GM18870 (cell line): ENCODE results near the gene FCHSD2.

ENCODE experiments used
- ATAC-seq: cut with Tn5 transposase; IDR thresholded peaks from one replicate; pipeline ENCODE4 v1.9.1; 2021; ENCODE audit warnings: moderate library complexity; ENCODE audit not compliant: unreplicated experiment

Gene FCHSD2

DNA sequence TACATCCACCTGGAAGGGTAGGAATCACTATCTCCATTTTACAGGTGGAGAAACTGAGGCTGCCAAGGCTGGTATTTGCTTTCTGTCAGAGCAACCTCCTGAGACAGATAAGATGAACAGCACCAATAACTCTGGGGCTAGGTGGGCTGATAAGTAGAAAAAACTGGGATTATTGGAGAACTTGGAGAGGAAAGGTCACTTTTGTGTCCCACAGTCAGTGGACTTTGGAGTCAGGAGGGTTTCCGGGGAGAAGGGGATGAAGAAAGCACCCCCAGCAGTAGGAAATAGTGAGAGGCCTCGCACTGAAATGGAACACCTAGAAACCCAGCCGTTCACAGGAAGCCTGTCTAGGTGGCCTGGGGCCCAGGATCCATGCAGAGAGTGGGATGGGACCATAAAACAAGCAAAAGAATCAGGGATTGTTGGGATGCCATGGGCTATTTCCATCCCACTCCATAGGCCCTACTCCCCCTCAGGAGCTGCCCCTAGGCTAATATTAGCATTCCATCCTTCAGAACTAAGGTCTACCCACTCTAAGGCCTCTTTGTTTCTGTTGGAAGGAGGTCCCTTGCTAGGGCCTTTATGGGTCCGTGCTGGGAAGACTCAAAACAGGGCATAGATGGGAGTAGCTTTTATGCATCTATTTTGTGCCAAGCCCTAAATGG is 31.0 kb upstream of the FCHSD2 start:
- ATAC-seq: no peak

DNA sequence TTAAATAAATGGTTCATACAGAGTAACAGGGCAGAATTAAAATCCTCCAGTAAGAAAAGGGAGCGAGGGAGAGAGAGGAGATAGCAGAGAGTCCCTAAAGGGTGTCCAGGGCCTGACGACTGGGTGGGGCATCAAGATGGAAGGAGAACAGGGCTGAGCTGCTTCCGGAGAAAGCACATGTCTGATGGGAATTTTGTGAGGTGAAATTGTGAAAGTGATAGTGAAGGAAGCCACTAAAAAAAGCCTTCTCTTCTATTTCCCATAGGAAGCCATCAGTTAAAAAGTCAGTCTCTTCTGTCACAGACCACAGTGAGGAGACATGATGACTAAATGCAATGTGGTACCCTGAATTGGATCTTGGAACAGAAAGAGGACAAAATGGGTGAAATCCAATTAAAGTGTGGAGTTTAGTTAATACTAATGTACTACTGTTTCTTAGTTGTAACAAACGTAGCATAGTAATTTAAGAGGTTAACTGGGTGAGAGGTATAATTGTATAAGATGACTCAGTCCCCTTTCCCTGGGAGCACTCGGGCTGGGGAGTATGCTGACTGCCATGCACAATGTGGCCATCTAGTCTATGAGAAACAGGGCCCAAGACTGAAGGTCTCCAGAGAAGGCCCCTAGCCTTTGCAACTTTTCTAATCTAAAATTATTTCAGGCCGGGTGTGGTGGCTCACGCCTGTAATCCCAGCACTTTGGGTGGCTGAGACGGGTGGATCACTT is 29.5 kb upstream of the FCHSD2 start:
- no peak for ATAC-seq

DNA sequence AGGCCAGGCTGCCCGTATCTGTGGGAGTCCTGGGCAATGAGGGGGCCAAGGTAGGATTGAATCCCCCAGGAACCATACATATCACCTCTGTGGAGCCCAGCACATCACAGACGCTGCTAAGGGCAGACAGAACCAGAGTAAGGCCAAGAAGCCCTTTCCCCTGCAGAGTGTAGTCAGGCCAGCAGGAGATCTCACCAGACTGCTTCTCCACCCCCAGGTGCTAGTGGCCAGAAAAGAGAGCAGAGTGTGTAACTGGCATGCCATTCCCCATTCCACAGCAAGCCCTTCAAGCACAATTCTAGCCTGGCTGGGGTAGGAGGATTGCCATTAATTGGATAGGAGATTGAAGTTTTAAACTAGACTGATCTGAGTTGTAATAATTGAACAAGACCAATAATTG is 28.0 kb upstream of the FCHSD2 start:
- ATAC-seq: no peak

DNA sequence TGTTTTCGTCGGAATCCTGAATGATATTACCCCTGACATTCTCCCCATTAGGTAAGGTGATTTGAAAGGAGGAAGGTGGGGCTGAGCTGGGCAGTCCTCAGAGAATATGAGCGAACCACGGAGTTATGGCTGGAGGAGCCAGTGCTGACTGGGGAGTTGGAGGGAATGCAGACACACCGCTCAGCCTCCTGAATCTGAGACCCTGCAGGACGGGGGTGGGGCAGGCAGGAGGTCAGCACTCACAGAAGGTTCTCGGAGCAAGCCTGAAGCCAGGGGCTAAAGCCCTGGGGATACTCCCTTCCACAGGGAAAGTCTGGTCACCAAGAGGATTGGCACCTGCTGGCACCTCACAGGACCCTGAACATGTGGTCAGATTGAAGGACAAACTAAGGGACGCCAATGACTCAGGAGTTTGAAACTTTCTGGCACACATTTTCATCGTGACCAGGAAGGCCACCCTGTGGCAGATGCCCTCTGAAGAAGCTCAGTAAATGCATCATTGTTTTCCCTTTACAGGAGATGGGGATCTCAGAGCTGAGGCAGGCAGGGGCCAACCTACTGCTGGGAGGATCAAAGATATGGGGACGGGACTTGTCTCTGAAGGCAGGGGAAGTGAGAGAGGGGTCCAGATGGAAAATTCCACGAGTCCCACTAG is 26.9 kb upstream of the FCHSD2 start:
- no peak for ATAC-seq

DNA sequence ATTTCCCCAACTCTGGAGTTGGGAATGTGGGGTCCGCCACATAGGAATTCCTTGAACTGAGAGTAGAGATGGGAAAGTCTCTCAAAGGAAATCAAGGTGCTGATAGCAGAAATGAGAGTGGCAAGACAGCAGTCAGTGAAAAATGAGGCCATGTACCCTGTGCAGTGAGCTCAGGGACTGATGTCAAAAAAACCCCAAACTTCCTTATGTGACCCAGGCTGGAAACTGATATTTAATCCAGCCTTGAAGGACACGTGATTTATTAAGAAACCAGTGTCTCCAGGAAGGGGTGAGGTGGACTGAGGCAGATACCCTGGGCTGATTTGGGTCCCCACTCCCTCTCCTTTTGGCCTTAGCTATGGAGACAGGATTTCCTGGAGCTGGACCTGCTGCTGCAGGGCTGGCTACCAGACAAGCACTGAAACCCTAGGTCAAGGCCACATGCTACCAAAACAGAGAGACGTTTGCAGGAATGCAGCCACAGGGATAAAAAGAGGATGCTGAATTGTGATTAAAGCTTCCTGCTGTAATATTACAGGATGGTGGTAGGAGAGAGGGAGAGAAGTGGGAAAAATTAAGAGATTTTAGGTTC is 25.3 kb upstream of the FCHSD2 start:
- ATAC-seq: no peak

DNA sequence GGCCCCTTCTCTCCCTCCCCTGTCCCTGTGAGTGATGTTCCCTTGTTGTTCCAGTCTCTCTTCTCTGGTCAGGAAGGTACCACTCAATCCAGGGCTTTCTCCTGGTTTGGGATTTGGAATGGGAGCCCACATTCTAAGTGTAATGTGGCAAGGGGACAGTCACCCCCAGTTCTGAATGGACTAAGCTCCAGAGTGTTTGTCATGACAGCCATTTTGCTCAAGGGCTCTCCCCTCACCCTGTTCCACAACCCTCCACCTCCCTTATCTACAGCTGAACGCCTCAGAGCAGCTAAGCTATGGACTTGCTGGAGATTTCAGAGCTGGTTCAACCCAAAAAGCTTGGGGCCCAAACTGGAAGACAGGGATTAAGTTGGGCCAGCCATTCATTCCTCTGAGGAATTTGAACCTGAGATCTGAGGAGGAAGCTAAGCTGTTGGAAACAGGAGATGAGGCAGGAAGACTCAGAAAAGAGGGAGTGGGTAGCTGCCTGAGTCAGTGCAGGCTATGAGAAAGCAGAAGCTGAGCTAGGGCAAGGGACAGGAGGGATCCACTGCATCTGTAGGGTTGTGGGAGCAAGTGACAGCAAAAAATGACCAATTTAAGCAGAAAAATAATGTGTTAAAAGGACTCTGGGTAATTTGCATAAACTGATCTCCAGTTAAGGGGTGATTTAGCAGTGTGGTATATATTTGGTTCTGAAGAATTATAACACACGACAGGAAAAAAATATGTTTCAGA is 22.9 kb upstream of the FCHSD2 start:
- no peak for ATAC-seq

DNA sequence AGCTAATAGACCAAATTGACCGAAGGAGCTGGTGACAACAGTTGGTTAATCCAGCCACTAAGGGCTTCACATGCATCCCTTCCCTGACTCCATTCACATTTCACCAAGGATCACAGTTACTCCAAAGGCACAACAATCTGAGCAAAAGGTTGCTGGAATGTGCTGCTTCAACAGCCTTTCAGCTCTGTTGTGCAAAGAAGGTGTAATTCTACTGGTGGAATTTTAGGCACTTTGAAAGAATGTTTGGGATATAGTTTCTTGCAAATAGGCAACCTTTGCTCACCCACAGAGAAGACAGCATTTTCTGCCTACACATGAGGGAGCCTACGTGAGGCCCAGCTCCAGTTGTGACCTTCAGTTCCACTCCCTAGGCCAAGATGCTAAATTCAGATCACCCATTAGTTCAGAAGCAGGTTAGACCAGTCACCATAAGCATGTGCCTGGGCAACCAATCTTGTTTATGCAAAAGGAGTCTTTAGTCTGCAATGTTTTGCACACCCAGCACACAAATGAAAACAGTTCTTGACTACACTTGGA is 21.6 kb upstream of the FCHSD2 start:
- ATAC-seq: no peak

DNA sequence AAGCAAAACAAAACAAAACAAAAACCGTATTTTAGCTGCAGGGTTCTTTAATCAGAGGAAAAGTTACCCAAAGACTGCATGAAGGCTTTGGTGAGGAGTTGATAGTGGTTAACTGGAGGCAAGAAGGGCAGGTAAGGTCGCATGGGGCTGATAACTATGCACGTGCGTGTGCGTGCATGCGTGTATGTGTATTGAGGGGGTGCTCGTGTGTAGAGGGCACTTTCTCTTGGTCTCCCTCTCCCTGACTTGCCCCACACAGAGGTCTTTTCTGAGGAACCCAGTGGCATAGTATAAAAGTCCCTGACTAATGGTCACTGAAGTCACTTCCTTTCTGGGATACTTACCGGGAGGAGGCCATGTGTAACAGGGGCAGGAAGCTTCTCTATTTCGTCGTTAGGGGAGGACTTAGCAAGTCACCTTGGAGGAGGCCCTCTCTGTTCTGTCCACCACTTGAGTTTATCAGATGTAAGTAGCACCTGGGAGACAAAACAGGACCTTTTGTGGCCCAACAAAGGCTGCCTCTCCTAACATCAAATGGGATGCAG is 20.1 kb upstream of the FCHSD2 start:
- ATAC-seq: no peak

DNA sequence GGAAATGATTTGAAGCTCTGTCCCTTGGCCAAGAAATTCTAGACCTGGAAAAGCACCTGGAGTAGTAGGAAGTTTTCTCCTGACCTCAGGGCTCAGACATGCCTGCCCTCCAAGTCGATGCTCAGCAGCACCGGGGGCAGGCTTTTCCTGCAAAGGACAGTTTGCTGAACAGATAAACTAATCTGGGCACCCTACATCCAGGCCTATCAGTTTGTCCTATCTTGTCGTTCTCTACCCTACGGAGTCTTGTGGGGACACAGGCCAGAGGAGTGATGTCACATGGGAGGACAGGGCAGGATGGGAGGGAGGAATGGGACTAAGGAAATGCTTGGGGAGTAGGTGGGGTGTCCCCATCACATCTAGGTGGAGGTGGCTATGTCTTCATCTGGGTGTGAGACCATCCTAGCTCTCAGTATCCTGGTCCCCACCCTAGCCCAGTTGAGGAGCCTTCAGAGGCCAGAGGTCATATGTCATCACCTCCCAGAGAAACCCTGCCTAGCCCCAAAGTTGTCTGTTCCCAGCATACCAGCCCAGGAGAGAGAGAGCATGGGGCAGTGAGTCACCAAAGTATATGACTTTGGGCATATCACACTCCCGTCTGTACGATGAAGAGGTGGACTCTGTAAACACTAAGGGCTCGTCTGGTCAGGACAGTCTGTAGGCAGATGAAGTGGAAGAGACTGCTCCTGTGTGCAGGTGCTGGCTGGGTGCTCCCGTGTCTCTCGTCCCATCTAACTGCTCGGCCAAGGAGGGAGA is 18.1 kb upstream of the FCHSD2 start:
- ATAC-seq: no peak

DNA sequence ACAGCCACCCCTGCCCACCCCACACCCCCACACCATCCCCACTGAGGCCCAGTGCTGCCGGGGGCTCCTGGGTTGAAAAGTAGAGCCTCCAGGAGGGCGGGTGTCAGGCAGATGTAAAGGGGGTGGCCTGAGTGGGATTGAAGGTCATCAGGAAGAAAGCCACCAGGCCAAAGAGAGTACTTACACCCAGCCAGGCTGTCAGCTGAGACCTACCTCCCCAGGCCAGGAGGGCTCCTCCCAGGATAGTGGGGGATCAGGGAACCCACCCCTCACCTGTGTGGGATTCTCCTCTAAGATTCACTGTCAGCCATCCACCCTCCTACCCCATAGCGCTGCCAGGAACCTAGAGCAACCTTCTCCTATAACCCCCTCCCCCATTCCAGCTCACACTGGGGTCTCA is 17.2 kb upstream of the FCHSD2 start:
- ATAC-seq: no peak

DNA sequence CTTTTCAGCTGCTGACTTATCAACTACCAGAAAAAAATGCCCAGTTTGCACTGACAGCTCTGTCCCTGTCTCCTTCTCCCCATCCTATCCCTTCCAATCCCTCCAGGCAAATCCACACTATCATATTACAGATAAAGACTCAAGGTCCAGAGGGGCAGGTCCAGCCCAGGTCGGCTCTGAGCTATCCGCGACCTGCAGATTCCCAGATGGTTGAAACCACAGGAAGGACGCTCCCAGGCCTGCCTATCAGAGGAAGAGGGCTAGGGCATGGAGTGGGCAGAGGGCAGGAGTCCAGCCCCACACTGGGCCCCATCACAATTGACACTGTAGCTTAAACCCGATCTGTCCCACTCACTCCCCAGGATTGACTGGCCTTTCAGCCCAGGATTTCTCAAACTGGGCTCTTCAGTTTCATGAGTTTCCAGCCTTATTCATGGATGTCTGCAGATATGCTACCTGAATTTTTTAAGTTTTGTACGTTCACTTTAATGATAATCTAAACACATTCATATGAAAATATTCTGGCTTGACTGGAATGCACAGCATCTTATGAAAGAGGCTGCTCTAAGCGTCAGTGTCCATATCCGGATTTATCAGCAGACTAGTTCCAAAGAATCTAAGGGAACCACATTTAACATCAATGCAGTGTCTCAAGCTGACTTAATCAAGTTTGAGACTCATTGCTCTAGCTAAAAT is 16.4 kb upstream of the FCHSD2 start:
- no peak for ATAC-seq

DNA sequence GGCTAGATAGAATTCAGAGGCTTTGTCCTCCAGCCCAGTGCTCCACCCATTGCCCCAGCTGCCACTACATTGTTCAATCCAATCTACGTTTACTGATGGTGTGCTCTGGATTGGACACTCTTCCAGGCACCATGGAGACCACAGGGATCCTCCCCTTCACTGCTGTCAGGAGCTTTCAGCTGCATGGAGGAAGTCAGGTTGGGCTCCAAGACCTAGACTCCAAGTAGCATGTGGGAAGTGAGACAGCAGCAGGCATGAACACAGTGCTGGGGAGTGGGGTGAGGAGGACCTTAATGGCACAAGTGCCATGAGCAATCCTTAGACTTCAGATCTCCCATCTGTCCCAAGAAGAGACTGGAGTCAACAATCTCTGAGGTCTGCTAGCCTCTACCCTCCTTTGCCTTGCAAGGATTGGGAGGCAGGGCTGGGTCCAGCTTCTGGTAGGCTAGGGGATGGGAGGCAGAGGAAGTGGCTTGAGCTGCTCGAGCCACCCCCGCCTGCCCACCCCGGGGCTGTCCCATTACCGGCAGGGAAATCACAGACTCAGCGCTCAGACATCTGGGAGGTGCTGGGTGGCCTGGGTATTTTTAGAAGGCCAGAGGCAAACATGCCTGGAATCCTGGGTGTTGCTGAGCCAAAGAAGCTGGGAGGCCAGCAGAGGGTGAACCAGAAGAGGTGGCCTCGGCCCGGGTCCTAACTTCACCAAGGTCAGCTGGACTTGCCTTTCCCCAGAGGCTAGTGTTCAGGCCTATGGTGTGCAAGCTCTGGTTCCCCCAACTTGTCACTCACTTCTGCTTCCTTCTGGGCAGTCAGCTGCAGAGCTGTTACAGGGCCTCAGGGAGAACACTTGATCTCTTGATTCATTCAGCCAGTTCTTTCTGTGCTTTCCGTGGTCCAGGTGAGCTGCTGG is 15.2 kb upstream of the FCHSD2 start:
- no peak for ATAC-seq

DNA sequence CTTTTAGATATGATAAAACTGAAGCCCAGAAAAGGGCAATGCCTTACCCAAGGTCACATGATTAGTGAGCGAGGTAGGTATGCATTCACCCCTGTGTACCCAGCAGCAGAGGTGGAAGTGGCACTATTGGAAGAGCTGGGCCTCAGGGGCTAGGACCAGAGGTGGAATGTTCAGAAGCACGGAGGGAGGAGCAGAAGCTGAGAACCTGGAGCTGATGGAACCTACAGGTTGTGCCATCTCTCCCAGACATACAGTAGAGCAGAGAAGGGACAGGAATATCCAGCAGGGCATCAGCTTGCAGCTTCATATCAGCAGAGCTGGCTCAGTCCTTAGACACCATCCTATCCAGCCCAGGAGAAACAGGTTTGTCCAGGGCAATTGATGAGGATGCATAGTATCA is 14.6 kb upstream of the FCHSD2 start:
- ATAC-seq: no peak

DNA sequence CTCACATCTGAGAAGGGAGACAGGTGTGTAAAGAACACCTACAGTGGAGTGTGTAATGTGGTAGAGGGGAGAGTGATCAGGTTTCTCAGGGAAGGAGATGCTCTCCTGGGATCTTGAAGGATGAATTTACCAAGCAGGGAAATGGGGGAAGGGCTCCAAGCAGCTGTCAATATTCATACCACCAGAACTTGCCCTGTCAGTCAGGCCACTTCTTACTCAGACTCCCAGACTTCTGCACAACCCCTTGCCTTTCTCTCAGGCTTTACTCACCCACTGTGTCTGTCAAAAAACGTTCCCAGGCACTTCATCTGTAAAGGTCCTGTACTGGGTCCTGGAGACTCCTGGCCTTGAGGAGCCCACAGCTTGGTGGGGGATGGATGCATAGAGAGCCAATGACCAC is 14.0 kb upstream of the FCHSD2 start:
- ATAC-seq: no peak

DNA sequence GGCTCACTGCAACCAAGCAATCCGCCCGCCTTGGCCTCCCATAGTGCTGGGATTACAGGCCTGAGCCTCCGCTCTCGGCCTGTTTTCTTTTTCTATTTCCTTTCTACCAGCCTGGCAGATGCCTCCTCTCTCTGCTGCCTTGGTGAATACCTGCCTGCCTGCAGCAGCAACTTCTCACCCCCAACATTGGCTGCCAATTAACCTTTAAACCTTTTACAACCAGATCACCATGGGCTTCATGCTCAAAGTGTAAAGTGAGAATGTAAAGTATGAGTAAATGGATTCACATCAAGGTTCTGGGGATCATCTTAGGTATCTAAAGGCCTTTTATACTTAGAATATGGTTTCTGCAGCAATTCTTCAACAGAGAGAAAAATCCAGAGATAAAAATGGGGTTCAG is 13.0 kb upstream of the FCHSD2 start:
- no peak for ATAC-seq

DNA sequence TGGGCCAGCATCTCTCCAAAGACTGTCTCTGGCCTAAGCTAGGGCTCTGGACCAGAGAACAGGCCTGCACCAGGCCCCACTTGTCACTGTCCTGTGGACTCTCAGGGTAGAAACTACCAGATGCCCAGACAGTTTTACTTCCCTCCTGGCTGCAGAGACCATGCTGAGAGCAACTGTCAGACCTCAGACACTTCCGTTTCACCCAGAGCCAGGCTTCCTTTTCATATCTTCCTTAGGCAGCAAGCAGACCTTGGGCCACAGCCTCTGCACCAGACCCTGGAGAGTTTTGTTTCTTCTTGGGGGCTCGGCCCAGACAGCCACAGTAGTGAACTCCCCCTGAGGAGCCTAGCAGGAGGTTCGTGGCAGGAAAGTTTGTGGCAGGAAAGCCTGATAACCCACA is 12.1 kb upstream of the FCHSD2 start:
- ATAC-seq: peak; percentile 42

DNA sequence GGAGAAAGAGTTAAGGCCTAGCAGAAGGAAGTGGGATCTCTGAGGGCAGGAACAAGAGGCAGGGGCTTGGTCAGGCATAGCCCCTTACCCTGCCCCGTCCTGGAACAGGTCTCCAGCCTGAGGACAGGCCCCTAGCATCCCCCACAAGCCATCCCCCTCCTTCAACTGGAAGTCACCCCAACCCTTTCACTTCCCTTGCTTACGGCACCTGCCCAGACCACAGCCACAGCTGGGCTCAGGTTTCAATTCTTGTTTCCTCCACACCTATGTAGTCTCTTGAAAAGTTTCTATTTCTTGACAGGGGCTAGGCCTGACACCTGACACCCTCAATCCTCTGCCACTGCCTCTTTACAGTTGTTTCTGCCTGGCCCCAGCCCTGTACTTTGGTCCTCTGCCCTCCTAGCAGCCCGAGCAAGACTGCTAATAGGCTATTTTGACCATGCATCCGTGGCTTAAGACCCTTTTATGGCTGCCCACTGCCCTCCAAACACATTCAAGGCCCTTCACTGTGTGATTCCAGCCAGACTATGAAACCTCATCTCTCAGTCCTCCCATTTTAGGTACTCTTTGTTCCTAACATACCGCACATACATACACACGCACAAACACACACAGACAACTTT is 10.9 kb upstream of the FCHSD2 start:
- peak; percentile 71 for ATAC-seq
